ENCODE results near the gene CD9. TPM values are rescaled to one million over a fixed set of nuclear protein-coding genes. Genes with fewer than 3 reads are reported as not detected.

Gene CD9
- total RNA-seq, 1 donor from 2014 or later, result 10.6 TPM

DNA sequence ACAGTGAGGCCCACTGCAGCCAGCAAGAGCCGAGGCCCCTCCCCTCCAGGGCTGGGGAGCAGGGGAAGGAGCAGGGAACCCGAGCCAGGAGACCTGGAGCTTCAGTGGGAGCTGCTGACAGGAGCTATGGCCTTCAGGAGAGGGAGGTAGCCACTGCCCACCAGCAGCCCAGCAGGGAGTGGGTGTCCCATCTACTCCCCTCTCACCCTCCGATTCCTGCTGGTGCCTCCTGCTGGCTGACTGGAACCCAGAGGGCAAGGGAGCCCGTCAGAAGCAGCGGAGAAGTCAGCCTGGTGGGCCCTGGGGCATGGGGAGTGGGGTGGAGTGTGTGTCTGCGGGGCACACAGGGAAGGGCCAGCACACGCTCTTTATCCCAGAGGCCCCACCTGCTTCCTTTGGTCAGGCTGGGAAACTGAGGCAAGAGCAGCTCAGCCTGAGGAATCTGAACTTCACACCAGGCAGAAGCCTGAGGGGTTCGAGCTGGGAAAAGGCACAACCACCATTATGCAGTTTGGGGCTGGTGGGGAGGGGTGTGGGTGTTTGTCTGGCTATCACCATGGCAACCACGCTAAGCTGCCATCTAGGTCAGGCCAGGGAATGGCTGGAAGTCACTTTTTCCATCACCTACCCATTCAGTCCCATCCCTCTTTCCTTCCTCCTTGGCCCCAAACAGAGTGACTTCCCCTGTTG lies 73.5 kb downstream of the CD9 start:
- intact Hi-C loops (cut with micrococcal nuclease), result no loop called here

DNA sequence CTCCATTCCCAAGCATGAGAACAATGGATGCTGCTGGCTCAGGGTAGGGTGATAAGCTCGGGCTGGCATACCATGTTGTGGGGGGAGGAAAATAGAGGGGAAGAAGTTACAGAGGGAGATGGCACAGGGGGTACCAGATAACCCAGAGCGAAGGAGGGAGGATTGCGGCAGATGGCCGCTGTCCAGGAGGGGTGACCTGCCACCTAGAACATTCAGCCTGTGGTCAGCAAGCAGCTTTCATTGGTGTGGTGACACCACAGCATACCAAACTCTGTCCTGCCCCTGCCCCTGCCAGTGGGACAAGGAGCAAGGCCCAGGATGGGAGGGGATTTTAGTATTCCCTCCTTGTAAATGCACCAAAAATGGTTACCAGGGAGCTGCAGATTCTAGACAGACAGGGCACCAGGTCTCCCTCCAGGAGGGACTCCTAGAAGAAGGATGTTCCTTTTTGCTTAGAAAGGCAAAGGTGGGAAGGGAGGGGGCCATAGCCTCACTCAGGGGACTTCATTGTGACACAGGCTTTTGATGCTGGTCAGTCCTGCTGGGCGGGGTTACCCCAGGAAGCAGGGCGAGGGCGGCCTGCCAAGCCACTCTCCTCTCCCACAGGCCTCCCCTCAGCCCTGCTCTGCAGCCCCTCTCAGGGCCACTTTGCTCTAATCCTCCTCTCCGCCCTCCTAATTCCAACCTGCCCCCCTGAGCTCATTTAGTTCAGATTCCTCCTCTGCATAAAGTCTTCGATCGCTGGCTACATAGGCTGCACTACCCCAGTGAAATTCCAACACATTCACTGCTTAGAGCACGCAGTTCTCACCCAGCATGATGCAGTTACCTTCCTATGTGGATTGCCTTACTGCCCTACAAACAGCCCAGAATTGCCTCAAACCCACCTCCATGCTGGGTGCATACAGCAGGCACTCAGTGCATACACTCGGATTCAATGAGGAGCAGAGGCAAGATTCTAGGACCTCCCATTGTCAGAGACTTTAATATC lies 74.3 kb downstream of the CD9 start:
- intact Hi-C loops (cut with micrococcal nuclease), result no loop called here

DNA sequence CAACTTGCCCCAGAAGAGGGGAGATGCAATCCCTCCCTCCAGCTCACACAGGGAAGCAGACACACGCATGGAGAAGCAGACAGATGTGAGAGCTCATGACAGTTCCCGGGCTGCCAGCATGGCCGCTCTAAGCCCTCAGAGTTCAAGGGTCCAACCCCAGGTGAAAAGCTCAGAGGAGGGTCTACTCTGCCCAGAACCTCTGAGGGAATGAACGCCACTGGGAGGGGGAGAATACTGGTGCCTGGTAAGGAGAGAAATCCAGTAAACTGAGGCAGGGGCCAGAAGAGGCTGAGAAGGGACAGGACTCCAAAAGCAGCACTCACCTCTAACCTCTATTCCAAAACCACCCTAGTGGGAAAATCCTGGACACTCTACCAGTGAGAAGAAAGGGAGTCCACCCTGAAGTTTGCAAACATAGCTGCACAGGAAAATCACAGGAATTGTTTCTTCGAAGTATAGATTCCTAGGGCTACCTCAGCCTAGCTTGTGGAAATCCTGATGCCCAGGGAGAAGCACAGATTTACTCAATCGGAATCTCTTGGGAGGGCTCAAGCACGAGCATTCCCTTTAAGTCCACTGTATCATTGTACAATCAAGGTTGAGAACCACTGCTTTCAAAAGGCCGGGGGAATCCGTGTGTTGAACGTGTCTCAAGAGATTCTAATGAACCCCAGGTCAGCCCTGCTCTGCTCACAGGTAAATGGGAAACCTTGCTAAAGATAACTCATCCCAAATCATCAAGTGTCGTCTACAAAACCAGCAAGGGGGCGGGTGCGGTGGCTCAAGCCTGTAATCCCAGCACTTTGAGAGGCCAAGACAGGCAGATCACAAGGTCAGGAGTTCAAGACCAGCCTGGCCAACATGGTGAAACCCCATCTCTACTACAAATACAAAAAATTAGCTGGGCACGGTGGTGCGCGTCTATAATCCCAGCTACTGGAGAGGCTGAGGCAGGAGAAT lies 76.0 kb downstream of the CD9 start:
- intact Hi-C loops (cut with micrococcal nuclease), result no loop called here

DNA sequence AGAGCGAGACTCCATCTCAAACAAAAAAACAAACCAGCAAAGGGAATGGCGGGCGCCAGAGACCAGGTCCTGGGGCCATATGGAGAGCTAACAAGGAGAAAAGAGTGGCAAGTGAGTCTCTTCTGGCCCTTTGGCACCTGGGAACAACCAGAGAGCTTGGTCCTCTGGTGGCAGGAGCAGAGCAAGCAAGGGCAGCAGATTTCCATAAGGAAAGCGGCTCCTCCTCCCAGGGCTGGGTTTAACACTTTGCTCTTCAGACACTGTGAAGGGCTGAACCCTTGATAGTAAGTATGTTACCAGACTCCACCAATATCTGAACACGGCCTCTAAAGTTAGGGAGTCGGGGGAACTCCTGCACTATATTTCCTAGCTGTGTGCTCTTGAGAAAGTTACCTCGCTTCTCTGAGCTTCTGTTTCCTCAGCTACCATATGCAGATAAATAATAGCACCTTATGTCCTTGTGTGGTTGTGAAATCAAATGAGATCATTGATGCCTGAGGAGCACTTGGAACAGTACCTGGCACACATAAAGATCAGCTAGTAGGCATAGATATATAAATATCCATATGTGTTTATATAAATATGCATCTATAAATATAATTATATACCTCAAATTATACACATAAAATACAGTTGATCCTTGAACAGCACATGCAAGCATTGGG lies 76.9 kb downstream of the CD9 start:
- intact Hi-C loops (cut with micrococcal nuclease), result no loop called here

DNA sequence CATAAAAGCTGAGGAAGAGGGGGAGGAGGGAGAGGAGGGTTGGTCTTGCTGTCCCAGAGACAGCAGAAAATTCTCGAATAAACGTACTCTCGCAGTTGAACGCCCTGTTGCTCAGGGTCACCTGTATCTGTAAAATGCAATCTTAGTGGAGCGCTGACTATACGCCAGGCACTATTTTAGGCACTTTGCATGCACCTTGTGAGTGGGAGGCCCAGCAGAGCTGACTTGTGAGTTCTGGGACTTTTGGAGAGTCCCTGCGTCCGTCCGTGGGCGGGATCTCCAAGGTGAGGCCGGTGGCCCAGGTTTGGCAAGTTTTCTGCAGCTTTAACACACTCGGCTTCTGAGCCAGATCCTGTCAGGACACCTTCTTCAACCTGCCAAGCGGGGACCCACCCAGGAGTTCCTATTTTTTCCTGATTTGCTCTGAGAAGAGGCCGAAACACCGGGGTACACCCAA lies 77.8 kb downstream of the CD9 start:
- intact Hi-C loops (cut with micrococcal nuclease), result loop anchor here (1.0 kb wide), 2 partner anchors 83 to 215 kb away; no protein-coding TSS in a partner anchor

DNA sequence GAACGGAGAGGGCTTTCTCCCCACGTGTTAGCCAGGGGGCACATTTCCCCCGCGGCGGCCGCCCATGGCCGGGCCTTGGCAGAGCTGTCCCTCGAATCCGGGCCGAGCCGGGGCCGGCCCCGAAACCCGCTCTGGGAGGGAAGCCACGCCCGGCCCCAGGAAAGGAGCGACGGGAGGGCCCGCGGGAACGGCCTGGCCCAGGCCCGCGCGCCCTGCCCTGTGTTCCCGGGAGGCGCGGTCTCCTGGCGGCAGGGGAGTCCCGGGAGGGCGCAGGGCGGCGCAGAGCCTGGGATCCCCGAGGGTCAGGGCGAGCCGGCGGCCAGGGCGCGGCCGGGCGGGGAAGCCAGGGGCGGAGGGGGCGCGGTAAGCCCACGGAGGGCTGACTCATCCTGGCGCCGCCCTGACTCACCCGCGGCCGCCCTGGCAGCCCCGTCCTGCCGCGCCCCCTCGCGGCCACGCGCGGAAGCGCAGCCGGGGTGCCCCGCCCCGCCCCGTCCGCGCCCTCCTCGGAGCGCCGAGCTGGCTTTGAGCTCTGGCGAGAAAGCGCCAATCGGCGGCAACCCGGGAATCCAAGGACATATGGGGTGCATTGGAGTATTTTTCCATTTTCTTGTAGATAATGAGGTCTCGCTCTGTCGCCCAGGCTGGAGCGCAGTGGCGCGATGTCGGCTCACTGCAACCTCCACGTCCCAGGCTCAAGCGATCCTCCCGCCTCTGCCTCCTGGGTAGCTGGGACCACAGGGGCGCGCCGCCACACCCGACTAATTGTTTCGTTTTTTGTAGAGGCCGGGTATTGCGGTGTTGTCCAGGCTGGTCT lies 78.4 kb downstream of the CD9 start:
- intact Hi-C loops (cut with micrococcal nuclease), result loop anchor here (1.0 kb wide), 2 partner anchors 83 to 215 kb away; no protein-coding TSS in a partner anchor

DNA sequence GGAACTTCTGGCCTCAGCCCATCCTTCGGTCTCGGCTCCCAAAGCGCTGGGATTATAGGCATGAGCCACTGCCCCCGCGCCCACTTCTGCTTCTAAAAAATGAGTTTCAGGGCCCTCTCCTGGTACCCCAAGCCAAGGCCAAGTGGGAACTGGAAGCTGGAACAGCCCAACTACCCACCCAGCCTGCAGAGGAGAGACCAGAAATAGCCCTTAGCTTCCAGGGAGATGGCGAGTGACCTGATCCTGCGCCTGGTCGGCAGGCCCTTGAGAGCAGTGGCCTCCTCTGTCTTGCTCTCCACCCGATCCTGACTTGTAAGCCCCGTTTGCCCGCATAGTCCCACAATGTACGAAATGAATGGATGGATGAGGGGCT lies 79.0 kb downstream of the CD9 start:
- intact Hi-C loops (cut with micrococcal nuclease), result no loop called here

DNA sequence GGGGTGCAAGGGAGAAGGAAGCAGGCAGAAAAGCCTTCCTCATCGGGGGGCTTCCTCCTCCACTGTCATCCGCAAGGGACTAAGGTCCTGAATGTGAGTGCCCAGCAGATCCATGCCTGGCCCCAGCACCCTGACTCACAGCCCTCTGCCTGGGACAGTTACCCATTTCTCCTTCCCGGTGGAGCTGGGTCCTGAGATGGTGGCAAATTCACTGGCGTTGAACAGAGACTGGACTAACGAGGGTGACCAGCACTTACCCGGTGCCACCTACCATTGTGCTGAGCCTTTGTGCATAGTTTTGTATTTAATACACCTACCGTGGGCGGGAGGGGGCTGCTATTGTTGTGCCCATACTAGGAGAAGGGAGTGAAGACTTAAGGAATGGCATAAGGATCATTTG lies 79.4 kb downstream of the CD9 start:
- intact Hi-C loops (cut with micrococcal nuclease), result no loop called here

DNA sequence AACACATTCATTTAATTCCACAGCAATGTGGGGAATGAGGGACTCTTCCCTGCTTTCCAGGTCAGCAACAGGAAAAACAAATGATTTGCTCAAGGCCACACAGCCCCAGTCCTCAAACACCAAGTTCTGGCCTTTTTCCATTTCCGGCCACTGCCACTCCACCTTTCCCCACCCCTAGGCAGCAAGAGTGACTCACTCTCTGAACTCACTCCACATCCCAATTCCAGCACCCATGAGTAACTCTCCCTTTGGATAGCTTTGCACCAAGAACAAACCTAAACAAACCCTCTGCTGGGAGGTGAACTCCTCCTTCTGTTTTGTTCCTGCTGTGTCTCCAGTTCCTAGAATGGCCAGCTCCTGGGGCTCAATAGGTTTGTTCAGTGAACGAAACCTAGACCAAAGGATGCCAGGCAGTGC lies 79.9 kb downstream of the CD9 start:
- intact Hi-C loops (cut with micrococcal nuclease), result no loop called here

DNA sequence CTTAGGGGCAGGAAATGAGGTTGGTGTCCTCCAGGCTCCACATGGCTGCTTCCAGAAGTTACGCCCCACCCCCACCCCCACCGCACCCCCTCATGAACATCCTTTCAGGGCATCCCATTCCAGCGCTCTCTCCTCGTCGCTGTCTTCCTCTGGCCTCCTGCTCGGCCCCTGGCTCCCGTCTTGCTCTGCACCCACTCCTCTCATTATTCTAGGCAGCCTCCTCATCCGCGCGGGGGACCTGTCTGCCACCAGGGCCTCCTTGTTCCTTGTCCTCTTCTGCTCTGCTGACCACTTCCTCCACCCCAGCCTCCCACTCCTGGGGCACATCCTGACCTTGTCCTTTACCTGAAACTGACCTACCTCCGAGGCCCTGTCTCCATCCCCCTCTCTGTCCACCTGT lies 80.5 kb downstream of the CD9 start:
- intact Hi-C loops (cut with micrococcal nuclease), result no loop called here

DNA sequence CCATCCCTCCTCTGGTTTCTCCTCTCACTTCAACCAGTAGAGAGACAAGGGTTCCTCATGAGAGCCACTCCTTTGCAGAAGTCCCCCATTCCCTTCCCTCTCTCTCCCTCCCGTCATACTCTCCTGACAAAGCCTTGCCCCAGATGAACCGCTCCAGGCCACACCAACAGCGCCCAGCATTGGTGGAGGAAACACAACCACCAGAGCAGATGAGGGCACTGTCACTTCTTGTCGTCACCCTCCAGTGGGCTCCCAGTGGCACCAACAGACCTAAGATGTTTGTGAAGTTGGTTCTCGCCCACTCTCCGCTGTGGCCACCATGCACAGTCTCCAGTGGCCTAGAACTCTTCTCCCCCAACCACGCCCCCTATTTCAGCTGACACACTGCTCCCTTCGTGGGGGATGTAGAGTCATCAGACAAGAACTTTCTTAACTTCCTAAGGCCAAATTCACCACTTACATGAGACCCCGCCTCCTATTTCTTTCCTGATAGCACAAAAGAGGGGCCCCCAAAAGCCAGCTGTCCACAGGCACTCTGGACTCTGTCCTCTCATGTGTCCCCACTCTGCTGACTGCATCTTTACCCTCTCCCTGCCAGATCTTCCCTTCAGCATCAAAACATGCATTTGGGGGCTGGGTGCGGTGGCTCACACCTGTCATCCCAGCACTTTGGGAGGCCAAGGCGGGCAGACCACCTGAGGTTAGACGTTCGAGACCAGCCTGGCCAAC lies 81.0 kb downstream of the CD9 start:
- intact Hi-C loops (cut with micrococcal nuclease), result no loop called here

DNA sequence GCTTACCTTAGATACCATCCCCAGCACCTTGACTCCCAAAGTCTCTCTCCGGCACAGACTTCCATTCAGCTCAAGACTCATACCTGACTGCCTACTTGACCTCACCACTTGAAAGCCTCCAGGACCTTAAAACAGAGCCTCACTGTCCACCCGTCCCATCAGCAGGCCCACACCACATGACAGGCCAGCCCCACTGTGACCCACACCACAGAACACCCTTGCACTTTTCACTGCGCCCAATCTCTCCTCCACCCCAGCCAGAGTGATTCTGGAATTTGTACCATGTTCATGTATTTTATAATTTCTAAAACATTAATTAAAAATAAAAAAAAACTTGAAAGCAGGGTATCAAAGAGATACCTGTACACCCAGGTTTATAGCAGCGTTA lies 82.2 kb downstream of the CD9 start:
- intact Hi-C loops (cut with micrococcal nuclease), result no loop called here

DNA sequence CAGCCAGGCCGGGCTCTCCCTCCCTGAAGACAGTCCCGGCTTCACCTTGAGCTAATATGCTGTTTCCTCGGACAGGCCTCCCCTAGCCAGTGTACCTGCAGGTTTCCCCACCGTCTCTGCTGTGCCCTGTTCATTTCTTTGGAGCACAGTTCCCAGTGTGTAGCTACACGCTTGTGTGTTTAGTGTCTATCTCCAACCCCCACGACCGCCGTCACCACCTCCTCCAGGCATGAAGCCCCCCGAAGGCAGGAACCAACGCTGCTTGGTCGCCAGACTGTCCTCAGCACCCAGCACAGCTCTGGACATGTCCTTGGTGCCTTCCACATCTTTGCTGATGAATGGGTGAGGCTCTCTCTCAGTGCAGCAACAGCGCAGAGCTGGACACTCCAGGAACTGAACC lies 84.1 kb downstream of the CD9 start:
- intact Hi-C loops (cut with micrococcal nuclease), result loop anchor here (2.0 kb wide), 1 partner anchor 295 kb away; no protein-coding TSS in a partner anchor

DNA sequence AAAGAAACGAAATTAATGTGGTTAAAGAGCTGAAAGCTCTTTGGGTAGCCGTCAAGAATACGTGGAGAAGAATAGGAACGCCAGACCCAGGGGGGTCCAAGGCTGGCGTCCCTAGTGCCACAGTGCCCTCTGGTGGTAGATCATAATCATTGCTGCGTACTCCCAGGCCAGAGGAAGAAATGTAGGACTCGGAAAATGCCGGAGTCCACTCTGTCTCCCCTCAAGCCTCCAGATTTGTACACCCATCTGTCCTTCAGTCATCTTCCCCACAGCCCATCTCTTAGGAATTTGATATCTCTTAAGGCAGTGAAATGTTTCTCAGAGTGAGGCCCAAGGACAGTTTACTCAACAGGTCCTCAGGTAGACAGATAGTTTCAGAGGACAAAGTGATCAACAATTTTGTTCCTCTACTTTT lies 84.9 kb downstream of the CD9 start:
- intact Hi-C loops (cut with micrococcal nuclease), result loop anchor here (2.0 kb wide), 1 partner anchor 296 kb away; no protein-coding TSS in a partner anchor

DNA sequence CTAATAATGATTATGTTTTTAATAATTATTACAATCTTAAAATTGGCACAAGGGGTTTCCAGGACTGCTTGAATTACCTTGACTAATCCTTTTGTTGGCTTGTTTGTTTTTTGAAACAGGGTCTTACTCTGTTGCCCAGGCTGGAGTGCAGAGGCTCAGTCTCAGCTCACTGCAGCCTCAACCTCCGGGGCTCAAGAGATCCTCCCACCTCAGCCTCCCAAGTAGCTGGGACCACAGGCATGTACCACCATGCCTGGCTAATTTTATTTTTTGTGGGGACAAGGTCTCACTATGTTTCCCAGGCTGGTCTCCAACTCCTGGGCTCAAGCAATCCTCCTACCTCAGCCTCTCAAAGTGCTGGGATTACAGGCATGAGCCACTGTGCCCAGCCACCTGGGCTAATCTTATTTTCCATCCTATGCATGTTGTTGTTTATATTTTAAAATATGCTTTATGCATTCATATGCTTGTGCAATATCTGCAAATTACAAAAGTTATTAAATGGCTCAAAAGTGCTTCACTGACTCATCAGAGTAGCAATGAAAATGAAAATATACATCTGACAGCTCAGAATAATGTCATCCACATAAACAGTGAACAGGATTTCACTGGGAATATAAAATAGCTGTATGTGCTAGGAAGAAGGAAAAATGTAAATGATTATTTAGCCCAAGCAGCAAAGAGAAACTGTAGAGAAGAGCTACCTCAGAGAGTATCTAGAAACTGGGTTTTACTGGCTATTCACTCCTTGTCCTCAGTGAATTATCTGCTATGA lies 85.5 kb downstream of the CD9 start:
- intact Hi-C loops (cut with micrococcal nuclease), result loop anchor here (2.0 kb wide), 1 partner anchor 297 kb away; no protein-coding TSS in a partner anchor
